ENCODE data around the gene RASGEF1C.

DNA sequence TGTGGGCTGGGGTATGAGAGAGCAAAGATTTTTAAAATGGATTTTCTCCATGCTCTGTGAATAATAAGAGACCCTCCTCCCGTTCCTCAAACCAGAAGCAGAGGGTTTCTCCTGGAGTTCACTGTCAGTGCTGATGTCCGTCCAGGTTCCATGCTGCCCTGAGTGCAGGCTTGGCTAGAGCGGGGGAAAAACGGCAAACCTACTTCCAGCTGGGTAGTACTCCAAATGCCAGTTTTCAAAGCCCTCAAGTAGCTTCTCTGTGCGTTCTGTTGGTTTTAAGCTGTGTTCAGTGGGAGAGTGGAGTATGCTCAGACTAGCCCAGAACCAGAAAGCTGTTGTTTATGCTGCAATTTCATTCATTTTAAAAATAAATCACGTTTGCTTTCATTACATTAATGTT is 40.3 kb downstream of the RASGEF1C start:
- TF ChIP-seq, protein P1, sequence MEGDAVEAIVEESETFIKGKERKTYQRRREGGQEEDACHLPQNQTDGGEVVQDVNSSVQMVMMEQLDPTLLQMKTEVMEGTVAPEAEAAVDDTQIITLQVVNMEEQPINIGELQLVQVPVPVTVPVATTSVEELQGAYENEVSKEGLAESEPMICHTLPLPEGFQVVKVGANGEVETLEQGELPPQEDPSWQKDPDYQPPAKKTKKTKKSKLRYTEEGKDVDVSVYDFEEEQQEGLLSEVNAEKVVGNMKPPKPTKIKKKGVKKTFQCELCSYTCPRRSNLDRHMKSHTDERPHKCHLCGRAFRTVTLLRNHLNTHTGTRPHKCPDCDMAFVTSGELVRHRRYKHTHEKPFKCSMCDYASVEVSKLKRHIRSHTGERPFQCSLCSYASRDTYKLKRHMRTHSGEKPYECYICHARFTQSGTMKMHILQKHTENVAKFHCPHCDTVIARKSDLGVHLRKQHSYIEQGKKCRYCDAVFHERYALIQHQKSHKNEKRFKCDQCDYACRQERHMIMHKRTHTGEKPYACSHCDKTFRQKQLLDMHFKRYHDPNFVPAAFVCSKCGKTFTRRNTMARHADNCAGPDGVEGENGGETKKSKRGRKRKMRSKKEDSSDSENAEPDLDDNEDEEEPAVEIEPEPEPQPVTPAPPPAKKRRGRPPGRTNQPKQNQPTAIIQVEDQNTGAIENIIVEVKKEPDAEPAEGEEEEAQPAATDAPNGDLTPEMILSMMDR (IDR thresholded peaks at IDR 0.05): no peak
- no peak for TF ChIP-seq POLR2A (IDR thresholded peaks at IDR 0.05; ENCODE audit: low read depth)
